ENCODE results near the gene IL9. TPM values are rescaled to one million over a fixed set of nuclear protein-coding genes. Genes with fewer than 3 reads are reported as not detected.

IL9 gene
- total and polyA plus RNA-seq, 10 of the 15 experiments (the other 5 are each of a cell fraction or from before 2014, with no cell fraction given) = not detected

- no peak overlapping the region for H2AFZ ChIP-seq (ENCODE audit: control insufficient read depth, low read depth, low read length)
- H3K79me2 ChIP-seq (ENCODE audit: control insufficient read depth, insufficient read depth, low read length) = no peaks in the 10 kb centered on the region
- no peaks in the 10 kb centered on the region for H4K20me1 ChIP-seq (ENCODE audit: control insufficient read depth, insufficient read depth)
- in situ Hi-C loops (cut with MboI) (no loop called here), intact Hi-C loops (cut with micrococcal nuclease; ENCODE audit: unreplicated experiment) (no loop called here)
- no peaks in the 10 kb centered on the region for H3K9me3 ChIP-seq (replicated peaks; ENCODE audit: control insufficient read depth, insufficient read depth, low read length)
- no peaks in the 10 kb centered on the region for H3K36me3 ChIP-seq (ENCODE audit: control insufficient read depth in 2 of 2, insufficient read depth in 2 of 2, low read length in 1 of 2)
- no peaks in the 10 kb centered on the region for H3K4me1 ChIP-seq (ENCODE audit: control insufficient read depth, insufficient read depth, low read length)
- SMC1A ChIA-PET (ENCODE audit: uncharacterized antibody, unreplicated experiment) = no interaction called here
- POLR2A ChIA-PET = no interaction called here
- no peak overlapping the region for H3K4me3 ChIP-seq
- FAIRE-seq = no peak
- DNase-seq (ENCODE audit: low read depth, low spot score) = no peak
- CTCF ChIA-PET = no interaction called here
- no peak for TF ChIP-seq JUND (IDR thresholded peaks at IDR 0.05; ENCODE audit: low read depth, low read length)
- no peak for TF ChIP-seq LARP7 (IDR thresholded peaks at IDR 0.05)
- TF ChIP-seq IKZF1 (conservative IDR thresholded peaks at IDR 0.05) = no peak
- no peak for TF ChIP-seq SUZ12 (IDR thresholded peaks at IDR 0.05; ENCODE audit: unreplicated experiment)
- TF ChIP-seq NR2C1 (IDR thresholded peaks at IDR 0.05) = no peak
- no peak for TF ChIP-seq SKIL (IDR thresholded peaks at IDR 0.05; ENCODE audit: low read depth, poor library complexity, severe bottlenecking)
- TF ChIP-seq POLR2AphosphoS2 (IDR thresholded peaks at IDR 0.05; ENCODE audit: low read depth, low read length) = no peak
- no peak for TF ChIP-seq ZBED1 (IDR thresholded peaks at IDR 0.05; ENCODE audit: borderline replicate concordance)
- no peak for TF ChIP-seq BACH1 (IDR thresholded peaks at IDR 0.05; ENCODE audit: borderline replicate concordance)
- no peak for TF ChIP-seq PAX5 (IDR thresholded peaks at IDR 0.05; ENCODE audit: borderline replicate concordance, low read depth, low read length)
- TF ChIP-seq PAX8 (IDR thresholded peaks at IDR 0.05) = no peak
- TF ChIP-seq NKRF (conservative IDR thresholded peaks at IDR 0.05) = no peak
- TF ChIP-seq ATF2 (IDR thresholded peaks at IDR 0.05; ENCODE audit: low read length) = no peak
- no peak for TF ChIP-seq CHD2 (IDR thresholded peaks at IDR 0.05; ENCODE audit: borderline replicate concordance, low read depth, low read length)
- TF ChIP-seq GATAD2B (conservative IDR thresholded peaks at IDR 0.05; ENCODE audit: low read depth) = no peak
- no peak for TF ChIP-seq RFX5 (IDR thresholded peaks at IDR 0.05; ENCODE audit: low read depth, low read length)
- no peak for TF ChIP-seq POLR2A (IDR thresholded peaks at IDR 0.05; ENCODE audit: low read depth, low read length)
- no peak for TF ChIP-seq BMI1 (IDR thresholded peaks at IDR 0.05; ENCODE audit: borderline replicate concordance)
- no peak for TF ChIP-seq ZNF207 (IDR thresholded peaks at IDR 0.05; ENCODE audit: borderline replicate concordance)
- no peak overlapping the region for H3K9ac ChIP-seq (ENCODE audit: control insufficient read depth, insufficient read depth, low read length)
- H3K4me2 ChIP-seq (ENCODE audit: control insufficient read depth, insufficient read depth) = no peak overlapping the region
- WGBS (ENCODE audit: insufficient coverage, insufficient replicate concordance, low lambda C conversion rate, missing lambda C conversion rate) = 46% methylated on average over 18 of the region's 18 CpGs
- RAD21 ChIA-PET (ENCODE audit: unreplicated experiment) = no interaction called here
- H3K27me3 ChIP-seq (replicated peaks in 1 of 2; ENCODE audit: control insufficient read depth in 2 of 2, insufficient read depth in 2 of 2, low read length in 1 of 2) = peaks cover 2 to 3% of the 10 kb centered on the region in 2 experiments; a peak in 2 of 4 replicates
- no TSS peak for BruUV-seq (replicated peaks)
- H3K27ac ChIP-seq (ENCODE audit: control insufficient read depth, insufficient read depth) = no peak overlapping the region
- ATAC-seq = no peak
Measured at GRCh38 chr5:135930949-135931295, 35.3 kb upstream of the IL9 start.
